SU-DHL-6 (cell line): Measurements from ENCODE around the gene PIK3C2G.

ENCODE experiments used
- H2AFZ ChIP-seq: fragments of 200-600 bp; sonication (generic); 2 replicates; pipeline ENCODE4 v1.6.1; 2014; ENCODE audit warnings: low read depth, mild to moderate bottlenecking, moderate library complexity, mixed read lengths, antibody characterized with exemption, low read length; ENCODE audit not compliant: severe bottlenecking
- H3F3A ChIP-seq: fragments of 200-600 bp; shearing (Covaris generic); 2 replicates; pipeline ENCODE4 v1.6.0; 2016; ENCODE audit warnings: antibody characterized with exemption, mild to moderate bottlenecking; ENCODE audit not compliant: insufficient read depth
- H3K27ac ChIP-seq: fragments of 200-600 bp; sonication (generic); 2 replicates; pipeline ENCODE4 v1.5.1; 2016; ENCODE audit warnings: low read depth, mild to moderate bottlenecking, low read length, moderate library complexity, mixed read lengths
- H3K27me3 ChIP-seq: fragments of 200-600 bp; sonication (generic), shearing (Covaris generic); 2 replicates; pipeline ENCODE4 v1.6.0; 2014; ENCODE audit warnings: mild to moderate bottlenecking, low read length
- H3K36me3 ChIP-seq: fragments of 200-600 bp; sonication (generic); 2 replicates; pipeline ENCODE4 v1.6.1; 2014; ENCODE audit warnings: mild to moderate bottlenecking, low read length, mixed read lengths
- H3K4me2 ChIP-seq: fragments of 300-600, 200-600 bp; shearing (Covaris generic), sonication (generic); 2 replicates; pipeline ENCODE4 v1.6.0; 2014; ENCODE audit warnings: low read length, low read depth, mild to moderate bottlenecking; ENCODE audit not compliant: poor library complexity, severe bottlenecking
- H3K4me3 ChIP-seq: fragments of 200-600 bp; sonication (generic); 2 replicates; pipeline ENCODE4 v1.5.1; 2014; ENCODE audit warnings: antibody characterized with exemption, low read length, mild to moderate bottlenecking, mixed read lengths; ENCODE audit not compliant: insufficient read depth, poor library complexity, severe bottlenecking
- H3K79me2 ChIP-seq: fragments of 200-600 bp; sonication (generic); 2 replicates; pipeline ENCODE4 v1.6.1; 2014; ENCODE audit warnings: mild to moderate bottlenecking, low read length, moderate library complexity; ENCODE audit not compliant: insufficient read depth
- H3K9ac ChIP-seq: fragments of 200-600 bp; sonication (generic); 2 replicates; pipeline ENCODE4 v1.7.0; 2014; ENCODE audit warnings: mild to moderate bottlenecking, low read length
- H3K9me2 ChIP-seq: fragments of 200-600 bp; sonication (generic); replicated peaks from 2 replicates; pipeline ENCODE4 v1.6.1; 2014; ENCODE audit warnings: low read length; ENCODE audit not compliant: insufficient read depth
- H3K9me3 ChIP-seq: fragments of 200-600 bp; sonication (generic); 2 replicates; pipeline ENCODE4 v1.6.1; 2014; ENCODE audit warnings: low read length, mixed read lengths; ENCODE audit not compliant: insufficient read depth
- H4K20me1 ChIP-seq: fragments of 200-600 bp; sonication (generic); 2 replicates; pipeline ENCODE4 v1.6.1; 2014; ENCODE audit warnings: low read depth, mild to moderate bottlenecking, antibody characterized with exemption, low read length, moderate library complexity, mixed read lengths
- CTCF ChIP-seq: fragments of 200-600 bp; sonication (generic); IDR thresholded peaks from one replicate; pipeline ENCODE4 v1.5.1; 2017; ENCODE audit warnings: antibody characterized with exemption, mild to moderate bottlenecking, low read length, moderate library complexity; ENCODE audit not compliant: insufficient read depth, poor library complexity, severe bottlenecking
- EZH2phosphoT487 ChIP-seq: fragments of 200-600 bp; sonication (generic), shearing (Covaris generic); conservative IDR thresholded peaks from 2 replicates; pipeline ENCODE4 v1.6.1; 2018; ENCODE audit warnings: mild to moderate bottlenecking, antibody characterized with exemption, low read length, moderate library complexity, mixed read lengths

PIK3C2G gene

GRCh38 chr12:18332173-18332572 lies 70.9 kb downstream of the PIK3C2G start:
- Histone ChIP-seq H3F3A (no peaks in the 10 kb centered on the region), H3K4me3 (no peak overlapping the region), H2AFZ (no peak overlapping the region), H3K27ac (no peak overlapping the region), H3K27me3 (no peaks in the 10 kb centered on the region), H4K20me1 (no peaks in the 10 kb centered on the region), H3K4me2 (no peak overlapping the region), H3K9me3 (no peaks in the 10 kb centered on the region), H3K79me2 (no peaks in the 10 kb centered on the region), H3K9me2 (no peaks in the 10 kb centered on the region), H3K9ac (no peak overlapping the region), H3K36me3 (no peaks in the 10 kb centered on the region)
- TF ChIP-seq CTCF (no peak), EZH2phosphoT487 (no peak)

DNA sequence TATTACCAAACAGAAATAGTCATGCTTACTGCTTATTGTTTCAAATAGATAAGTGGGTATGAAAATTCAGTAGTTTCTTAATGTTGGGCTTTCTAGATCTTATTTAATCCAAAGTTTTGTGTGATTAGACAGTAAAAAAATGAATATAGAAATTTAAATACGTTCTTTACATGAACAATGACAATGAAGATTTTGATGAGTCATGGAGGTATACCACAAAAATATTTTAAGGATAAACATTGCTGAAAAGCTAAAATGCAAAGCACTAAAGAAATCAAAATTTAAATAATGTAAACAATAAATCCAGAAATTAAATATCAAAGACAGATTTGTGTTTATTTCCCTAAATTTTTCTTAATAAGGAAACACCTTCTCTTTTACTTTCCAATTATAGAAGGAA lies 78.3 kb downstream of the PIK3C2G start:
- H3K9me3 ChIP-seq, result no peaks in the 10 kb centered on the region
- no peaks in the 10 kb centered on the region for H3K27me3 ChIP-seq
- no peak overlapping the region for H2AFZ ChIP-seq
- no peaks in the 10 kb centered on the region for H3K9me2 ChIP-seq
- no peaks in the 10 kb centered on the region for H3F3A ChIP-seq
- H3K9ac ChIP-seq, result no peak overlapping the region
- no peaks in the 10 kb centered on the region for H3K36me3 ChIP-seq
- no peaks in the 10 kb centered on the region for H3K79me2 ChIP-seq
- no peak overlapping the region for H3K4me3 ChIP-seq
- no peak overlapping the region for H3K27ac ChIP-seq
- H4K20me1 ChIP-seq, result no peaks in the 10 kb centered on the region
- TF ChIP-seq EZH2phosphoT487 (no peak), CTCF (no peak)
- no peak overlapping the region for H3K4me2 ChIP-seq

DNA sequence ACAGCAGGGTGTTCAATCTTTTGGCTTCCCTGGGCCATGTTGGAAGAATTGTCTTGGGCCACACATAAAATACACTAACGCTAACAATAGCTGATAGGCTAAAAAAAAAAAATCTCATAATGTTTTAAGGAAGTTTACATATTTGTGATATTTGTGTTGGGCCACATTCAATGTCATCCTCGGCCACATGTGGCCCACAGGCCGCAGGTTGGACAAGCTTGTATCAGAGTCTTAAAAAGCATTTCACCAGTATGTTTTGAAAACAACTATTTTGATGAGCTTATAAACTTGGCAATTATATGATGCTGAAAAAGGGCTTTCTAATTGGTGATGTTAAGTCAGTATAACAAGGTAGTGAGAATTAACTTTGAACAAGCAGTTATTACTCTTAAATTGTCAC lies 78.9 kb downstream of the PIK3C2G start:
- Histone ChIP-seq H3K4me3 (no peak overlapping the region), H3K27me3 (no peaks in the 10 kb centered on the region), H3K36me3 (no peaks in the 10 kb centered on the region), H3K9ac (no peak overlapping the region), H3K4me2 (no peak overlapping the region), H2AFZ (no peak overlapping the region), H3K9me2 (no peaks in the 10 kb centered on the region), H3F3A (no peaks in the 10 kb centered on the region), H4K20me1 (no peaks in the 10 kb centered on the region), H3K79me2 (no peaks in the 10 kb centered on the region), H3K27ac (no peak overlapping the region), H3K9me3 (no peaks in the 10 kb centered on the region)
- no peak for TF ChIP-seq EZH2phosphoT487
- TF ChIP-seq CTCF, result no peak

- Histone ChIP-seq H3K9me3 (no peaks in the 10 kb centered on the region), H3F3A (no peaks in the 10 kb centered on the region), H3K27ac (no peak overlapping the region), H3K9ac (no peak overlapping the region), H3K4me2 (no peak overlapping the region), H3K79me2 (no peaks in the 10 kb centered on the region), H3K4me3 (no peak overlapping the region), H3K9me2 (no peaks in the 10 kb centered on the region), H3K27me3 (no peaks in the 10 kb centered on the region), H3K36me3 (no peaks in the 10 kb centered on the region), H2AFZ (no peak overlapping the region), H4K20me1 (no peaks in the 10 kb centered on the region)
- no peak for TF ChIP-seq CTCF
- no peak for TF ChIP-seq EZH2phosphoT487
These were observed 79.5 kb downstream of the PIK3C2G start for GRCh38 chr12:18340786-18341185.
